HepG2 (cell line): Measurements from ENCODE around the gene ARFGEF3. TPM values are rescaled to one million over a fixed set of nuclear protein-coding genes. Genes with fewer than 3 reads are reported as not detected.

Source experiments
- ARID2 ChIP-seq: sonication (generic); formaldehyde crosslinking; IDR thresholded peaks from 2 replicates; pipeline ENCODE4 v1.8.1; 2022; ENCODE audit warnings: mild to moderate bottlenecking, missing genetic modification reagents, borderline replicate concordance
- ETV5 ChIP-seq: IDR thresholded peaks from 2 replicates; pipeline ENCODE4 v1.6.1; 2018; ENCODE audit warnings: missing biosample characterization, missing genetic modification reagents, inconsistent platforms, borderline replicate concordance
- FOXA3 ChIP-seq: IDR thresholded peaks from 2 replicates; pipeline ENCODE4 v1.6.1; 2016; ENCODE audit warnings: missing genetic modification reagents, missing compliant biosample characterization
- GMEB2 ChIP-seq: IDR thresholded peaks from 2 replicates; pipeline ENCODE4 v1.6.1; 2016; ENCODE audit warnings: missing biosample characterization, missing genetic modification reagents, low read depth
- JUNB ChIP-seq: sonication (generic); formaldehyde crosslinking; IDR thresholded peaks from 2 replicates; pipeline ENCODE4 v1.8.0; 2022; ENCODE audit warnings: missing genetic modification reagents, mild to moderate bottlenecking, borderline replicate concordance
- KLF9 ChIP-seq: IDR thresholded peaks from 2 replicates; pipeline ENCODE4 v1.6.1; 2016; ENCODE audit warnings: low read depth
- NCOA5 ChIP-seq: sonication (generic); formaldehyde crosslinking; IDR thresholded peaks from 2 replicates; pipeline ENCODE4 v1.4.0; 2020; ENCODE audit warnings: missing genetic modification reagents
- NCOR1 ChIP-seq: fragments of 200-600 bp; sonication (generic); IDR thresholded peaks from 2 replicates; pipeline ENCODE4 v1.7.0; 2017; ENCODE audit warnings: antibody characterized with exemption, low read length, borderline replicate concordance
- REPIN1 ChIP-seq: sonication (generic); formaldehyde crosslinking; IDR thresholded peaks from 2 replicates; pipeline ENCODE4 v1.8.0; 2022; ENCODE audit warnings: missing genetic modification reagents, low read depth, mild to moderate bottlenecking, borderline replicate concordance
- RXRB ChIP-seq: IDR thresholded peaks from 2 replicates; pipeline ENCODE4 v1.6.1; 2016; ENCODE audit warnings: borderline replicate concordance, missing genetic modification reagents, missing compliant biosample characterization
- SMC3 ChIP-seq: IDR thresholded peaks from 2 replicates; pipeline ENCODE4 v1.6.1; 2011; ENCODE audit warnings: low read length, improper control_type of control experiment
- YY1 ChIP-seq: IDR thresholded peaks from 2 replicates; pipeline ENCODE4 v1.6.1; 2011; ENCODE audit warnings: low read length, low read depth, moderate library complexity, mild to moderate bottlenecking; ENCODE audit not compliant: insufficient read depth, insufficient replicate concordance
- ZFP62 ChIP-seq: sonication (generic); formaldehyde crosslinking; IDR thresholded peaks from 2 replicates; pipeline ENCODE4 v1.4.0; 2020; ENCODE audit warnings: missing genetic modification reagents
- ZNF138 ChIP-seq: sonication (generic); formaldehyde crosslinking; IDR thresholded peaks from 2 replicates; pipeline ENCODE4 v1.5.0; 2020; ENCODE audit warnings: mild to moderate bottlenecking, low read depth, missing genetic modification reagents
- ZNF282 ChIP-seq: fragments of 450-650 bp; IDR thresholded peaks from 2 replicates; pipeline ENCODE4 v1.6.1; 2018; ENCODE audit not compliant: partially characterized antibody
- polyA plus RNA-seq, 8 experiments: library from polyadenylated mRNA; depleted of rRNA in 3 of 8; stranded (reverse) in 7 of 8; unstranded in 1 of 8; fragments of >200 nt; fragmentation: Illumina TruSeq in 4 of 8; extraction: Trizol in 4 of 8; gene quantifications; 2 replicates each; pipeline versions ENCODE4 v1.2.1 to v1.2.3, GENCODE V29; 2011 to 2016; ENCODE audit warnings: low read depth in 4 of 8, missing spikeins in 1 of 8, mixed read lengths in 1 of 8; ENCODE audit not compliant: insufficient read depth in 1 of 8
- total RNA-seq, 5 experiments: library from RNA; depleted of rRNA; stranded (reverse); fragments of >200 nt; fragmentation: Illumina TruSeq; extraction: Trizol; gene quantifications; 2 replicates each; pipeline ENCODE4 v1.2.3, GENCODE V29; 2016; ENCODE audit warnings: low read depth in 1 of 5
- TF ChIP-seq, protein P1 (sequence below): IDR thresholded peaks from 2 replicates; pipeline ENCODE4 v1.6.1; 2016; ENCODE audit warnings: missing compliant biosample characterization, missing genetic modification reagents, borderline replicate concordance
- TF ChIP-seq, protein P2 (sequence below): sonication (generic); formaldehyde crosslinking; IDR thresholded peaks from 2 replicates; pipeline ENCODE4 v1.5.0; 2020; ENCODE audit warnings: missing genetic modification reagents, mild to moderate bottlenecking, borderline replicate concordance
- TF ChIP-seq, protein P3 (sequence below): sonication (generic); formaldehyde crosslinking; IDR thresholded peaks from 2 replicates; pipeline ENCODE4 v1.8.1; 2022; ENCODE audit warnings: low read depth, mild to moderate bottlenecking, missing genetic modification reagents
- TF ChIP-seq, protein P4 (sequence below): sonication (generic); formaldehyde crosslinking; conservative IDR thresholded peaks from 2 replicates; pipeline ENCODE4 v1.4.0; 2020; ENCODE audit warnings: missing genetic modification reagents

Gene ARFGEF3
- total and polyA plus RNA-seq, 2 of the 13 experiments (the other 11 are each of a cell fraction or from before 2014, with no cell fraction given), result 0.60 to 2.6 TPM

- TF ChIP-seq ZFP62 (no peak), GMEB2 (no peak), YY1 (no peak), SMC3 (peak; percentile 94), ZNF282 (no peak), REPIN1 (CRISPR knock-in tag) (peak; percentile 61; the same call in 1 of the 2 replicates), NCOA5 (CRISPR knock-in tag) (no peak), RXRB (CRISPR knock-in tag) (peak; percentile 52; the same call in 1 of the 2 replicates), ARID2 (CRISPR knock-in tag) (no peak), ETV5 (CRISPR knock-in tag) (no peak), FOXA3 (CRISPR knock-in tag) (0 out of 2 replicates have a peak, but pooled peaks have one; percentile 16), JUNB (CRISPR knock-in tag) (no peak), ZNF138 (CRISPR knock-in tag) (no peak), NCOR1 (no peak), KLF9 (CRISPR knock-in tag) (no peak)
- TF ChIP-seq, protein P1, sequence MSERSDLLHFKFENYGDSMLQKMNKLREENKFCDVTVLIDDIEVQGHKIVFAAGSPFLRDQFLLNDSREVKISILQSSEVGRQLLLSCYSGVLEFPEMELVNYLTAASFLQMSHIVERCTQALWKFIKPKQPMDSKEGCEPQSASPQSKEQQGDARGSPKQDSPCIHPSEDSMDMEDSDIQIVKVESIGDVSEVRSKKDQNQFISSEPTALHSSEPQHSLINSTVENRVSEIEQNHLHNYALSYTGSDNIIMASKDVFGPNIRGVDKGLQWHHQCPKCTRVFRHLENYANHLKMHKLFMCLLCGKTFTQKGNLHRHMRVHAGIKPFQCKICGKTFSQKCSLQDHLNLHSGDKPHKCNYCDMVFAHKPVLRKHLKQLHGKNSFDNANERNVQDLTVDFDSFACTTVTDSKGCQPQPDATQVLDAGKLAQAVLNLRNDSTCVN (CRISPR knock-in tag), result no peak
- TF ChIP-seq, protein P2, sequence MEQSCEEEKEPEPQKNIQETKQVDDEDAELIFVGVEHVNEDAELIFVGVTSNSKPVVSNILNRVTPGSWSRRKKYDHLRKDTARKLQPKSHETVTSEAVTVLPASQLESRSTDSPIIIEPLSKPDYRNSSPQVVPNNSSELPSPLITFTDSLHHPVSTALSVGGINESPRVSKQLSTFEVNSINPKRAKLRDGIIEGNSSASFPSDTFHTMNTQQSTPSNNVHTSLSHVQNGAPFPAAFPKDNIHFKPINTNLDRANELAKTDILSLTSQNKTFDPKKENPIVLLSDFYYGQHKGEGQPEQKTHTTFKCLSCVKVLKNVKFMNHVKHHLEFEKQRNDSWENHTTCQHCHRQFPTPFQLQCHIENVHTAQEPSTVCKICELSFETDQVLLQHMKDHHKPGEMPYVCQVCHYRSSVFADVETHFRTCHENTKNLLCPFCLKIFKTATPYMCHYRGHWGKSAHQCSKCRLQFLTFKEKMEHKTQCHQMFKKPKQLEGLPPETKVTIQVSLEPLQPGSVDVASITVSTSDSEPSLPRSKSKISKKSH (CRISPR knock-in tag), result 0 out of 2 replicates have a peak, but pooled peaks have one; percentile 57
- TF ChIP-seq, protein P3, sequence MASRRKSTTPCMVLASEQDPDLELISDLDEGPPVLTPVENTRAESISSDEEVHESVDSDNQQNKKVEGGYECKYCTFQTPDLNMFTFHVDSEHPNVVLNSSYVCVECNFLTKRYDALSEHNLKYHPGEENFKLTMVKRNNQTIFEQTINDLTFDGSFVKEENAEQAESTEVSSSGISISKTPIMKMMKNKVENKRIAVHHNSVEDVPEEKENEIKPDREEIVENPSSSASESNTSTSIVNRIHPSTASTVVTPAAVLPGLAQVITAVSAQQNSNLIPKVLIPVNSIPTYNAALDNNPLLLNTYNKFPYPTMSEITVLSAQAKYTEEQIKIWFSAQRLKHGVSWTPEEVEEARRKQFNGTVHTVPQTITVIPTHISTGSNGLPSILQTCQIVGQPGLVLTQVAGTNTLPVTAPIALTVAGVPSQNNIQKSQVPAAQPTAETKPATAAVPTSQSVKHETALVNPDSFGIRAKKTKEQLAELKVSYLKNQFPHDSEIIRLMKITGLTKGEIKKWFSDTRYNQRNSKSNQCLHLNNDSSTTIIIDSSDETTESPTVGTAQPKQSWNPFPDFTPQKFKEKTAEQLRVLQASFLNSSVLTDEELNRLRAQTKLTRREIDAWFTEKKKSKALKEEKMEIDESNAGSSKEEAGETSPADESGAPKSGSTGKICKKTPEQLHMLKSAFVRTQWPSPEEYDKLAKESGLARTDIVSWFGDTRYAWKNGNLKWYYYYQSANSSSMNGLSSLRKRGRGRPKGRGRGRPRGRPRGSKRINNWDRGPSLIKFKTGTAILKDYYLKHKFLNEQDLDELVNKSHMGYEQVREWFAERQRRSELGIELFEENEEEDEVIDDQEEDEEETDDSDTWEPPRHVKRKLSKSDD (CRISPR knock-in tag), result no peak
- TF ChIP-seq, protein P4, sequence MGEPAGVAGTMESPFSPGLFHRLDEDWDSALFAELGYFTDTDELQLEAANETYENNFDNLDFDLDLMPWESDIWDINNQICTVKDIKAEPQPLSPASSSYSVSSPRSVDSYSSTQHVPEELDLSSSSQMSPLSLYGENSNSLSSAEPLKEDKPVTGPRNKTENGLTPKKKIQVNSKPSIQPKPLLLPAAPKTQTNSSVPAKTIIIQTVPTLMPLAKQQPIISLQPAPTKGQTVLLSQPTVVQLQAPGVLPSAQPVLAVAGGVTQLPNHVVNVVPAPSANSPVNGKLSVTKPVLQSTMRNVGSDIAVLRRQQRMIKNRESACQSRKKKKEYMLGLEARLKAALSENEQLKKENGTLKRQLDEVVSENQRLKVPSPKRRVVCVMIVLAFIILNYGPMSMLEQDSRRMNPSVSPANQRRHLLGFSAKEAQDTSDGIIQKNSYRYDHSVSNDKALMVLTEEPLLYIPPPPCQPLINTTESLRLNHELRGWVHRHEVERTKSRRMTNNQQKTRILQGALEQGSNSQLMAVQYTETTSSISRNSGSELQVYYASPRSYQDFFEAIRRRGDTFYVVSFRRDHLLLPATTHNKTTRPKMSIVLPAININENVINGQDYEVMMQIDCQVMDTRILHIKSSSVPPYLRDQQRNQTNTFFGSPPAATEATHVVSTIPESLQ (CRISPR knock-in tag), result no peak
These were observed 125.6 kb downstream of the ARFGEF3 start (continued) for GRCh38 chr6:138287144-138287955.
